GM23248 (cell line): ENCODE measurements around the gene MICAL2.

ENCODE experiments used
- EZH2 ChIP-seq: fragments of 200-600 bp; sonication (generic); IDR thresholded peaks from 2 replicates; pipeline ENCODE4 v1.6.1; 2018; ENCODE audit warnings: antibody characterized with exemption, mild to moderate bottlenecking; ENCODE audit not compliant: insufficient read depth, poor library complexity, severe bottlenecking
- EZH2phosphoT487 ChIP-seq: fragments of 200-600 bp; sonication (generic); IDR thresholded peaks from 2 replicates; pipeline ENCODE4 v1.6.1; 2018; ENCODE audit warnings: antibody characterized with exemption, moderate library complexity, mild to moderate bottlenecking, low read depth; ENCODE audit not compliant: insufficient read depth

DNA sequence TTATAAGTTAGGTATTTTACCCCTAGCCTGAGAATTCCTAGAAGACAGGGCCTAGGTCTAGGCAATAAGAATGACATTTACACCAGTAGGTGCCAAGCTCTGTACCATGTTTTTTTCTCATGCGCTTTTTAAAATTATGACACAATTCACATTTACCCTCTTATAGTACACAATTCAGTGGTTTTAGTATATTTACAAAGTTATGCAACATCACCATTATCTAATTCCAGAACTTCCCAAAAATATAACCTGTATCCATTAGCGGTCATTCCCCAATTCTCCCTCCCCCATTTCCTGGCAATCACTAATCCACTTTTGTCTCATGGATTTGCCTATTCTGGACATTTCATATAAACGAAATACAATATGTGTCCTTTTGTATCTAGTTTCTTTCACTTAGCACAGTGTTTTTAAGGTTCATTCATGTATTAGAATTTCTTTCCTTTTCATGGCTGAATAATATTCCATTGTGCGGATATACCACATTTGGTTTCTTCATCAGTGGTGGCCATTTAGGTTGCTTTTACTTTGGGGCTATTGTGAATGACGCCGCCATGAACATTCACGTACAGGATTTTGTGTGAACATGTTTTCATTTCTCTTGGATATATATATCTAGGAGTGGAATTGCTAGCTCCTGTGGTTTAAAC lies 92.4 kb downstream of the MICAL2 start:
- TF ChIP-seq EZH2, result no peak
- no peak for TF ChIP-seq EZH2phosphoT487
